Measurements from ENCODE around the gene C9orf50.

C9orf50 gene

GRCh38 chr9:129570450-129571297, 50.2 kb downstream of the C9orf50 start:
- no peak for DNase-seq (ENCODE audit: low read depth)

- no peak for DNase-seq (ENCODE audit: low read depth)
These were observed 51.1 kb downstream of the C9orf50 start for GRCh38 chr9:129569502-129570449.

GRCh38 chr9:129568560-129569501, 52.1 kb downstream of the C9orf50 start:
- DNase-seq (ENCODE audit: low read depth): no peak

- DNase-seq (ENCODE audit: low read depth): no peak
These were observed 52.9 kb downstream of the C9orf50 start for GRCh38 chr9:129567842-129568559.

GRCh38 chr9:129567329-129567728, 53.6 kb downstream of the C9orf50 start:
- DNase-seq (ENCODE audit: low read depth): no peak

GRCh38 chr9:129566563-129567266, 54.2 kb downstream of the C9orf50 start:
- DNase-seq (ENCODE audit: low read depth): no peak

GRCh38 chr9:129562917-129563316, 58.0 kb downstream of the C9orf50 start:
- no peak for DNase-seq (ENCODE audit: low read depth)

GRCh38 chr9:129562514-129562913, 58.4 kb downstream of the C9orf50 start:
- DNase-seq (ENCODE audit: low read depth): no peak

All from activated gamma-delta T cell treated with anti-CD3 and anti-CD28 coated beads, Interleukin-2, amount 50 U/mL, for 16 hours (primary cell).